Tongue (tissue), 2 donors: Measurements from ENCODE around the gene ANXA5. TPM values are rescaled to one million over a fixed set of nuclear protein-coding genes. Genes with fewer than 3 reads are reported as not detected.

Experiments
- DNase-seq: peaks from one replicate; pipeline ENCODE4 v3.0.0-alpha.2; 2015
- total RNA-seq: library from RNA; depleted of rRNA; stranded (reverse); fragments of >200 nt; gene quantifications from one replicate; pipeline ENCODE4 v1.2.3, GENCODE V29; 2014

Gene ANXA5
- total RNA-seq, 1 donor from 2014 or later, result 198 TPM

GRCh38 chr4:121711263-121712000, 14.7 kb upstream of the ANXA5 start:
- peak; percentile 94 for DNase-seq

DNA sequence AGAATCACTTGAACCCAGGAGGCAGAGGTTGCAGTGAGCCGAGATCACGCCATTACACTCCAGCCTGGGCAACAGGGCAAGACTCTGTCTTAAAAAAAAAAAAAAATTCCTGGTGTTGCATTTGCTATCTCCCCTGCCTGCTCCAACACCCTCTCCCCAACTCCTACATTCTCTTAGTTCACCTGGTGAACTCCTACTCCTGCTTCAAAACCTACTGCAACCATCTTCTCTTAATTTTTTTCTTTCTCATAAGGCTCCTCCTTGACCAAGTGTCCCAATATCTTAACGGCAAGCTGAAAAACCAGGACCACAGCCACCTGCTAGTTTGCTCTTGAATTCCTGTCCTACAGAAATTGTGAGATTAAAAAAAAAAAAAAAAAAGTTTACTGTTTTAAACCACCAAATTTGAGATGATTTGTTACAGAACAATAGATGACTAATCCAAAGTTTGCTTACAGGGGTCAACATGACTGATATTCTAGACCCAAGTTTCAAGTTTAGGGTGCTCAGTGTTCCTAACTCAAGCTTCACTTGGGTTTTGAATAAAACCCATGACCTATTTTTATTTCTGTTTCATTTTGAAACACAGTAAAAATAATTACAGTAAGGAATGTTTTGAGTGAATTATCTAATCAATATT, 13.1 kb upstream of the ANXA5 start:
- no peak for DNase-seq

- no peak for DNase-seq
Observed at GRCh38 chr4:121707344-121707743, 10.6 kb upstream of the ANXA5 start.

- no peak for DNase-seq
Observed at GRCh38 chr4:121706595-121707021, 9.8 kb upstream of the ANXA5 start.

GRCh38 chr4:121705521-121705920, 8.7 kb upstream of the ANXA5 start:
- DNase-seq, result no peak

DNA sequence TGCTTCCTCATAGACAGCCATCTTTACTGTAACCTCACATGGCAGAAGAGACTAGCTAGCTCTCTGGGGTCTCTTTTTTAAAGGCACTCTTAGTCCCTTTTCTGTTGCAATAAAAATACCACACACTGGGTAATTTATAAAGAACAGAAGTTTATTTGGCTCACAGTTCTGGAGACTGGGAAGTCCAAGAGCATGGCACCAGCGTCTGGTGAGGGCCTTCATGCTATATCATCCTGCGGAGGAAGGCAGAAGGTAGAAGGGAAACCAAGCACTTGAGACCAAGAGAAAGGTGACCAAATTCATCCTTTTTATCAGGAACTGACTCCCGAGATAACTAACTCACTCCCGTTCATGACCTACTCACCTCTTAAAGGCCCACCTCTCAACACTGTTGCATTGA, 5.4 kb upstream of the ANXA5 start:
- DNase-seq, result no peak

- DNase-seq, result no peak
Observed at GRCh38 chr4:121701263-121701662, 4.5 kb upstream of the ANXA5 start.

DNA sequence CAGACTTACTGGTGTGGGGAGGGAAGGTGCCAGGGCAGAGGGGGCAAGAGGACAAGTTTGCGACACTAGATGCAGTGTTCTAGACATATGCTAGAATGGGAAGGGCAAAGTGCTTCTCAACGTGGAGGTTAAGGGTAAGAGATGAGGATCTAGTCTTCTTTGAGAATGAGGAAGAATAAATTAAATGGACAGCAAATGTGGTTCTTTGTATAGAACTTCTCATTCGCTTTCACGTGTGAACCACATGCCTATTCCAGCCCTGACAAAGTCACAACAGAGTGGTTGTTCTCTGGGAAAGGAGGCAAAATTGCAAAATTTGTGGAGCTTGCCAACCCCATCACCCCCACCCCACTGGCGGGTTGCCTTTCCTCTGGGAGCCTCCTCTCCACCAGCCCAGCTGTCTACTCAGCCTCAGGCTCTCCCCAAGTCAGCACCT, 1.5 kb upstream of the ANXA5 start:
- no peak for DNase-seq

GRCh38 chr4:121697564-121697963, 784 bp upstream of the ANXA5 start:
- no peak for DNase-seq

- peak; percentile 90 for DNase-seq
Observed at GRCh38 chr4:121696170-121696580, 605 bp downstream of the ANXA5 start.

DNA sequence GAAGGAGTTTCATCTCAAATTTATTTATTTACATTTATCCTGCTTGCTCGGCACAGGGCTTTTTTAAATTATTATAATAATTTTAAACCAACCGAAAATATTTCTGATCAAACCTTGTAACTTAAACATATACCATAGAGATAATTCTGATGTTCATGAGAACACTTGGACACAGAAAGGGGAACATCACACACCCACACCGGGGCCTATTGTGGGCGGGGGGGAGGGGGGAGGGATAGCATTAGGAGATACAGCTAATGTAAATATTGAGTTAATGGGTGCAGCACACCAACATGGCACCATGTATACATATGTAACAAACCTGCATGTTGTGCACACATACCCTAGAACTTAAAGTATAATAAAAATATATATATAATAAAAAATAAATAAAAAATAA, 2.9 kb downstream of the ANXA5 start:
- DNase-seq, result no peak

DNA sequence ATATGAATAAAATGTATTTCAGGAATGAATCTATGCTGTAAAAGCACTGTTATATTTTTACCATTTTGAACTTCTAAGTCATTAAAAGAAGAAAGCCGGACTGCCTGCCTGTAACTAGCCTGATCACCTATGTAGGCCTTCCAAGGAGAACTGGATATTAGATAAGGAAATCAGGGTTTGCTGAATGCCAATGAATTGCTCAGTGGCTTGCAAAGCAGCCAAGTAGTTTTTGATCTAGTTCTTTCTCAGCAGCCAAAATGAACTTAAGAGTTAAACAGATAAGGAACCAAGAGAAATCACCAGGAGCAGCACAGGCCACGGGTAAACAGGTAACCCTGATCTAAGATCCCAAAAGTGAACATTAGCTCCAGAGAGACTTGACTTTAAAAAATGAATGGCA, 3.3 kb downstream of the ANXA5 start:
- DNase-seq, result no peak

- no peak for DNase-seq
Observed at GRCh38 chr4:121692261-121692660, 4.5 kb downstream of the ANXA5 start.

- no peak for DNase-seq
Observed at GRCh38 chr4:121690001-121690400, 6.8 kb downstream of the ANXA5 start.

- DNase-seq, result no peak
Observed at GRCh38 chr4:121688701-121689100, 8.1 kb downstream of the ANXA5 start.

- DNase-seq, result no peak
Observed at GRCh38 chr4:121688261-121688660, 8.5 kb downstream of the ANXA5 start.

DNA sequence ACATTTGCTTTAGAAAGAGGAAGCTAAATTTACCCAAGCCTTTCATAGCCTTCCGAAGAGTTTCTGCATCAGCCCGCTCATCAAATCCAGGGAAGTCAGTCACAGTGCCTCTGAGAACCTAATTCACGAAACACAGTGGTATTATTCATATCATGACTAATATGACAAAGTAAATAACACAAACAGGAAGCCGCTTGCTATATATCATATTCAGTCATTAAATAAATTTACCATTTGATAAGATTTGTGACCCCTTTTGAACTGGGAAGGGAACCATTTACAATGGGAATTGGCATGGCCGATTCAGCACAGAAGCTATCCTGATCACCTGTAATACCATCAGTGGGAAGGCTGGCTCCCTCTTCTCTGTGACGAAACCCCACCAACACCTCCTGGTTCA, 10.5 kb downstream of the ANXA5 start:
- no peak for DNase-seq

GRCh38 chr4:121685257-121685656, 11.5 kb downstream of the ANXA5 start:
- DNase-seq, result no peak

DNA sequence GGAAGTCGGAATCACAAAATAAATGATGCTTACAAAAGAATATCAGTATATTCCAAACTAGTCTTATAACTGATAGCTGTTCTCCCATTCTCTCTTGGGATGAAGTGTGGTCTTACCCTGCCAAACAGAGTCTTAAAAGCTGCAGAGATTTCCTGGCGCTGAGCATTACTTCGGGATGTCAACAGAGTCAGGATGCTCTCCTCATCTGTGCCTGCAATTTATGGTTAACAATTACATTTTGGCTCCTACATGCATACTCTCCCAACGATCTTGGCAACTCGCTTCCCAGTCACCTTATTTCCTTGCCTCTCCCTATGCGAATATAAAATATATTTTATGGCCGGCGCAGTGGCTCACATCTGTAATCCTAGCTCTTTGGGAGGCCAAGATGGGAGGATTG, 12.2 kb downstream of the ANXA5 start:
- DNase-seq, result no peak

- no peak for DNase-seq
Observed at GRCh38 chr4:121684016-121684415, 12.8 kb downstream of the ANXA5 start.

- no peak for DNase-seq
Observed at GRCh38 chr4:121680571-121680970, 16.2 kb downstream of the ANXA5 start.

- no peak for DNase-seq
Observed at GRCh38 chr4:121679951-121680350, 16.8 kb downstream of the ANXA5 start.

- DNase-seq, result no peak
Observed at GRCh38 chr4:121679267-121679666, 17.5 kb downstream of the ANXA5 start.

DNA sequence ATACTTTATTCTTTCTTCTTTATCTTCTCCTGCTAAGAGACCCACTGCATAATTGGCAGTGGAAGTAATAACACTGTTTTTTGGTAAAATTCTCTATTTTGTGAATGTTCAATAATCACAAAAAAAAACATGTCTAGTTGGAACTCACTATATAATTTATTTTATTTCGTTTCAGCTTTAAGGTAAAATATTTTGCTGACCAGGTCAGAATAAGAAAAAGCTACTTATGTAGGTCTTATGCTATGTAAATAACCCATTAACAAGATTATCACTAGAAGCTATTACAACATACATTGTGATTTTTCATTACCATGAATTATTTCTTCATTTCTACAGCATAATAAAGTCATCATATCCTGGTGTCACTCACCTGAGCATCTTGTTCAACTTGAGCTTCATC, 19.3 kb downstream of the ANXA5 start:
- DNase-seq, result no peak
